Uterus (tissue), 2 donors: ENCODE data around the gene RAI1.

Experiments used
- CTCF ChIP-seq, 4 experiments: fragments of 200-600 bp in 2 of 4; fragments of 450-650 bp in 2 of 4; sonication (generic) in 2 of 4; IDR thresholded peaks; one replicate each; pipeline ENCODE4 v1.5.1; 2016 to 2019; ENCODE audit warnings: antibody characterized with exemption in 4 of 4, mild to moderate bottlenecking in 2 of 4, moderate library complexity in 1 of 4
- POLR2A ChIP-seq, 2 donors: fragments of 450-650 bp; IDR thresholded peaks; one replicate each; pipeline ENCODE4 v1.6.1; 2016; ENCODE audit warnings: antibody characterized with exemption in 2 of 2, mild to moderate bottlenecking in 1 of 2, moderate library complexity in 1 of 2

- TF ChIP-seq CTCF (IDR thresholded peaks at IDR 0.05) (no peak), POLR2A (IDR thresholded peaks at IDR 0.05) (no peak)
Observed at GRCh38 chr17:17693253-17694168, 12.3 kb downstream of the RAI1 start.
